Nucleus accumbens (tissue), 56 donors: Measurements from ENCODE around the gene NCAN.
"Not testable (repeated sequence)": the region's sequence is repeated elsewhere in the genome, so short reads cannot be mapped to it uniquely, and the experiment has no call there.

ENCODE experiments used
- DNase-seq, 56 donors: peaks; one replicate each; lab custom pipeline; 2025; lab: John Stamatoyannopoulos, UW

The NCAN gene

DNA sequence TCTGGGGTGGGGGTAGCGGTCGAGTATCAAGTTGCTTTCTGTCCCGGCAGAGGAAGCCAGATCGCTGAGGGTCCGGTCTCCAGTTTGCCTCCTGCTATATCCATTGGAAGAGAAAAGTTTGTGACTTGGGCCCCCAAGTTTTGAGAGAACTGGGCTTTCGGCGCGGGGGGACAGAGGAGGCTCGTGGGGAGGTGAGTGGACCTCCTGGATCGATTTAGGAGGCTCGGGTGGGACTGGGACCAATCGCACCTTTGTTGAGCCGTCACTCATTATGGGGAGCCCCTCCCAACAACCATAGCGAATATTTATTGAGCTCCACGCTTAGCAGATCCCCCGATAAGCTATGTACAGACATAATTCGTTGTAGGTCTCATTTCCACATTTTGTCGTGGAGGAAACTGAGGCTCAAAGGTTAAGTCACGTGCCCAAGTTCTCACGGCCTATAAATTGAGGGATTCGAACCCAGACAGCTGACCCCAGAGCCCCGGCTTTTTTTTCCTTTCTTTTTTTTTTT lies 18.8 kb upstream of the NCAN start:
- no peak for DNase-seq

DNA sequence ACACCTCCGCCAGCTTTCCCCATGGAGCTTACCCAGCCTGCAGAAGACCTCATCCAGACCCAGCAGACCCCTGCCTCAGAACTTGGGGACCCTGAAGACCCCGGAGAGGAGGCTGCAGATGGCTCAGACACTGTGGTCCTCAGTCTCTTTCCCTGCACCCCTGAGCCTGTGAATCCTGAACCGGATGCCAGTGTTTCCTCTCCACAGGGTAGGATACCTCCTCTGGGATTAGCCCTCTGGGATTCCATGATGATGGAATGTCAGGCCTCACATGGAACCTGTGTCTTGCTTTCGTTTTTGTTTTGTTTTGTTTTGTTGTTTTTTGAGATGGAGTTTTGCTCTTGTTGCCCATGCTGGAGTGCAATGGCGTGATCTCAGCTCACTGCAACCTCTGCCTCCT lies 17.8 kb upstream of the NCAN start:
- no peak for DNase-seq

DNA sequence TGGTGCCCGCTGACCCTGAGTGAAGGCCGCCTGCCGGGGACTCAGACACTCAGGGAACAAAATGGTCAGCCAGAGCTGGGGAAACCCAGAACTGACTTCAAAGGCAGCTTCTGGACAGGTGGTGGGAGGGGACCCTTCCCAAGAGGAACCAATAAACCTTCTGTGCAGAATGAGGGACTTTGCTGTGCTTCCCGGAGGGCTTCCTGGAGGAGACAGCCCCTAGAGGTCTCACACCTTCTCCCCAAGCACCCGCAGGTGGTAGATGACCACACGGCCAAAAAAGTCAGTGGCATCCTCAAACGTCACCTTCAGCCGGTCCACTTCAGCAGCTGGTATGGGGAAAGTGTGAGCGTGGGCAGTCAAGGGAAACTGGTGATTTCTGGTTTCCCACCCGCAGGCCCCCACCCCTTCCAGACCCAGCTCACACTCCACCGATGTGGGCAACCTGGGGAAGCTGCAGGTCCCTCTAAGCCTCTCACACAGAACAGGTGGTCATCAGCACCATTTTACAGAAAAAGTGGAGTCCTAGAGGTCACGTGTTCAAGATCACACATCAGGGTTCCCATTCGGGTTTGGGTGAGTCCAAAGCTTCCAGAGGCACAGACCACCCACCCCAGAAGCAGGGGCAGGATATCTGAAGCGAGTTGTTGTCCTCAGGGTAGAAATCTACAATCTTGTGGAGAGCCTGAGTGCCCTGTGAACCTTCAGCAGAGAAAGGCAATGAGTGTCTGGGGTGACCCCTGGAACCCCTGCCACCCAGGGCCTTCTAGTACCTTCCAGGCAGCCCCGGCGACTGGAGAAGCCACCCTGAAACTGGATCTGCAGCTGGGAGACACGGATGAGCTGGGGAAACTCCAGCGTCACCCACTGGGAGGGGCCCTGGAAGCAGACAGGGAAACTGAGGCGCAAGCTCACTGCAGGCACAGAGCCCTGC lies 9.8 kb upstream of the NCAN start:
- no peak for DNase-seq

- DNase-seq = no peak
Measured at GRCh38 chr19:19202707-19203011, 9.1 kb upstream of the NCAN start.

DNA sequence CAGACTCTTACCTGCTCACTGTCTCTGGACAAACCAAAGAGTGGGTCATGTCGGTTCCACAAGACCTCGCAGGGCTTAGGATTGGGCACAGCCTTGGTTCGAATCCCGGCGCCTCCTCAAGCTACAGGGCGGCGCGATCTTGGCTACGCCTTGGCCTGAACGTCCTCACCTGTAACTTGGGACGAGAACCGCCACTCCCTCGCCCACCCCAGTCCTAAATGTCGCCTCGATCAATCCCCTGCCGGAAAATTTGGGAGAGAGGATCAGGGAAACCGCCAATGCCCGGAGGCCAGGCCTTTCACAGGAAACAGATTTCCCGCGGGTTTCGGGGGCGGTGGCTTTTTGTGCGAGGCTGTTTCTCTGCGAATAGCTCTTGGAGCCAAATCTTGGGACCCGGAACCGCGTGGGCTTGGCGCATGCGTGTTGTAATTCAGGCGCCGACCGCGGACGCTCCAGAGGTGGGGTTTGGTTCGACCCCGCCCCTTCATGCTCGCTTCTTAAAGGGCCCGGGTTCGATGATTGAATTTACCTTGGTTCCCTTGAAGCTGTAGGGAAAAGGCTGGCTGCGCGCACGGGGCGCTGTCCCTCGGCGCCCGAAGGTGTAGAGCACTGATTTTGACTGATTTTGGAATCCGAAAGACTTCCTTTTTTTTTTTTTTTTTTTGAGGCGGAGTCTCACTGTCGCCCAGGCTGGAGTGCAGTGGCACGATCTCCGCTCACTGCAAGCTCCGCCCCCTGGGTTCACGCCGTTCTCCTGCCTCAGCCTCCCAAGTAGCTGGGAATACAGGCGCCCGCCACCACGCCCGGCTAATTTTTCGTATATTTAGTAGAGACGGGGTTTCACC lies 8.5 kb upstream of the NCAN start, which contains the start of gene NR2C2AP:
Gene NR2C2AP (minus strand): TSS at position 403 of the 845 bp plus-strand sequence. CDS start 354 bp downstream, at position 49.
- peak in 55 of 56 donors; percentile 41 to 96 (median 84) for DNase-seq

- no peak for DNase-seq
Measured at GRCh38 chr19:19204181-19204580, 7.6 kb upstream of the NCAN start.

DNA sequence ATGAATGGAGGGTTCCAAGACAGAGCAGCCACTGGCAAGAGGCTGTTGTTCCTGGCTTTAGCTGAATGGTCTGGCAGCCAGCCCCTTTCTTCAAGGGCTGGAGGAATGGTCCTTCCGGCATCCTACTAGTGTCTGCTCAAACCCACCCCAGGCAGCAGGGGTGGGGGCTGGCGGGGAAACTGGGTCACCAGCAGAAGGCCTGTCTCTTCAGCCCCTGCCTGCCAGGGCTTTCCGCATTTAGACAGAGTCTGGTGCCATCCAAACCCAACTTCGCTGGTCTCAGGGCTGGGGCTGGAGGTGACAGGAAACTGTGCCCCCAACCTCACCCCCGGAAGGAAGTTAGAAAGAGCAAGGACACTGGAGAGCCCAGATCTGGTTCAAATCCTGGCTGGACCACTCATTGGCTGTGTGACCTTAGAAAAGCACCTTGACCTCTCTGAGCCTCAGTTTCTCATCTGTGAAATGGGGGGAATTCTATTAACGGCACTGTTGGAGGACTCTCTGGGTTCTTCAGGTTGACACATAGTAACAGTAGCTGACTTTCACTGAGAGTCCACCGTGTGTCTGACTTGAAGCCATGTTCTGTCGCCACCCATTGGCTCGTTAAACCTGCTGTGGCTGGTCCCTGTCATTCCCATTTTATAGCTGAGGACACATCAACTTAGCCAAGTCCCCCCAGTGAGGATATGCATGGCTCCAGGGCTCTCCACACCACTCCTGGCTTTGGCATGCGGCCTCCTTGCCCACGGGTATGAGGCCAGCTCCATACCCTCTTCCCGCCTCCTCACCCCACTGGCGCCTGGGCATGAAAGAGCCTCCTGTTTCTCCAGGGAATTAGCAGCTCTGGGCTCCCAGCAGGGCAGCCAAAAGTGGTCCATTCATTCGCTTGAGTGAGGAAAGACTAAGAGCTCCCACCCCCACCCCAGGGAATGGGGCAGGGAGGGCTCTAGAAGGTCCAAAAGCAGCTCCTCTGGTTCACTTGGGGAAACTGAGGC lies 6.0 kb upstream of the NCAN start:
- peak in 51 of 56 donors; percentile 5 to 85 (median 49) for DNase-seq

DNA sequence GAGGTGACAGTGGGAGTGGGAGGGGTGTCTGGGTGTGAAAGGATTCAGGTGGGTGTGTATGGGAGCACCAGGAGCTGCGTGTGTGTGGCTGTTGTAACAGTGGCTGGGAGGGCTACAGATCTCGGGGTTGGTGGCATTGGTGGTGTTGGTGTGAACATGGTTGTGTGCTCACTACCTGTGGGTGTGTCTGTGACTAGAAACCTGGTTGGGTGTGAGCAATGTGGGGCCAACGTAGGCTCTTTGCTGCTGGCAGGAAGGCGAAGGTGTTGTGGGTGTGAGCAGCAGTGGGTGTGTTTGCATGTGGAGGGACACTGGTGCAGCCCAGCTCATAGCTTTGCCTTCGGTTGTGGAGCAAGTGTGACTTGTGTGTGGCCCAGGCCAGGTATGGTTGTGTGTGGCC lies 4.8 kb upstream of the NCAN start:
- DNase-seq = no peak

DNA sequence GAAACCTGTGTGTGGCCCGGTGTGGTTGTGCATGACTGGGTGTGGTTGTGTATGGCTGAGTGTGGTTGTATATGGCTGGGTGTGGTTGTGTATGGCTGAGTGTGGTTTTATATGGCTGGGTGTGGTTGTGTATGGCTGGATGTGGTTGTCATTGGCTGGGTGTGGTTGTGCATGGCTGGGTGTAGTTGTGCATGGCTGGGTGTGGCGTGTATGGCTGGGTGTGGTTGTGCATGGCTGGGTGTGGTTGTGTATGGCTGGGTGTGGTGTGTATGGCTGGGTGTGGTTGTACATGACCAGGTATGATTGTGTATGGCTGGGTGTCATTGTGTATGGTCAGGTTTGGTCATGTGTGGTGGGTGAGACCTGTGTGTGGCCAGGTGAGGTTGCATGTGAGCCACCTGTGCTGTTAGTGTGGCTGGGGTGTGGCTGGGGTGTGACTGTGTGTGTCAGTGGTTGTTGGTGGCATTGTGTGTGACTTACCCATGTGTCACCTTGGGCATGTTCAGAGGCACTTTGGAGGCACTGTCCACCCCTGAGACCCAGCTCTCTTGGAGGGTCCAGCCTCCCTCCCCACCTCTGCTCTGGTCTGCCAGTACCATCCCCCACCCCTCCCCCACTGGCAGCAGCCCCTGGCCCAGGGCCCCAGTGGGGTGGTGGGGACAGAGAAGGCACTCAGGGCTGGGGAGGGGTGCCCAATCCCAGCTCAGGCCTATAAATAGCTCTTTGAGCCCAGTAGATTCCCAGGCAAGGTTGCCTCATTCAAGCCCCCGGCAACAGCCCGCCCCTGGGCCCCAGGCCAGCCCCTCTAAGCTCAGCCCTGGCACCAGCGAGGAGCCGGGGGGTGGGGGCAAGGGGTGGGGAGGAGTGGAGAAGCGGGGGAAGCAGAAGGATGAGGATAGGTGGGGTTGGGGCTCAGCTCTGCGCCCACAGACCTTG lies 3.9 kb upstream of the NCAN start:
- peak in 48 of 56 donors; percentile 9 to 83 (median 48) for DNase-seq

- no peak for DNase-seq
Measured at GRCh38 chr19:19209372-19209771, 2.4 kb upstream of the NCAN start.

- peak in 1 of 56 donors; percentile 19 for DNase-seq
Measured at GRCh38 chr19:19212916-19213315, 1.2 kb downstream of the NCAN start.

DNA sequence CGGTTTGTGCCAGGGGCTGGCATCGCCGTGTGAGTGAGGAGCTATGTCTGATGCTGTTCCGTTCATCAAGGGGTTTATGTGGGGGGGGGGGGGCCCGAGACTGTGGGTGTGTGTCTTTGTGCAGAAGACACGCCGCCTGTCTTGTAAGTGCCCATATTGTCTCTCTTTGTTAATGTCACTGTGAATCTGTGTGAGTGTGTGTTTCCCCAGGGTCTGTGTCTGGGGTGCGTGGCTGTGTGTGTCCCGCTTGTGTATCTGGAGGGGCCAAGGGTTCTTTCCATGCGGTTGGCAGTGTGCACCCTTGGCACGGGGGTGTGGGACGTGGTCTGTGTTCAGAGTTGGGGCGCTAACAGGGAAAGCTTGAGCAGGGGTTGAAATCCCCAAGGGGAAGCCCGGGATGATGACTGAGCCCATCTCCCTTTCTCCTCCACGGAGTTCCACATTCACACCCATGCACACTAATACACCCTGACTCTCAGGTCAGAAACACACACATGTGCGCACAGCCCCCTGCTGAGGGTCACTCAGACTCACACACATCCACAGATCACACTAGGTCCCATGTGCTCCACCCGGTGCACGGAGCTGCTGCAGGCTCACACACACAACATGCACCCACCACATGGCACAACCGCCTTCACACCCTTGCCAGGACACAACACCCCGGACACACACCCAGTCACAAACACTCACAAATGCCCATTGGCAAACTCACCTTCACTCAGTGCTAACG lies 1.8 kb downstream of the NCAN start:
- peak in 12 of 56 donors; percentile 11 to 59 (median 42) for DNase-seq

GRCh38 chr19:19214159-19214490 lies 2.4 kb downstream of the NCAN start:
- DNase-seq = peak in 24 of 56 donors; percentile 7 to 67 (median 36)

DNA sequence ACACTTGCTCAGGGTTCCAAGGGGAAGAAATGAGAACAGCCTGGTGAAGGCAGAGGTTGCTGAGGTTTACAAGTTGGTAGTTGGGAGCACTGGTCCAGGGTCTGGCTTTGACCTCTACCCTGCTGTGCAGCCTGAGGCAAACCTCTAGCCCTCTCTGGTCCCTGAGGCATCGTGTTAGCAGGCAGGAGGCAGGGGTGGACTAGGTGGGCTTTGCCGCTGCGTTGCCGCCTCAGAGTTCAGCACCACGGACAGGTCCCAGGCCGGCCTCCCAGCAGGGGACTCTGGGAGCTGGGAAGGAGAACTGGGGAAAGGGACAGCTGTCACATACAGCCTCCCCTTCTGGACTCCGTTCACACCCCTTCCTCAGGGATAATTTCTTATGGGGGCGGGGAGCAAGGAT lies 3.1 kb downstream of the NCAN start:
- DNase-seq = peak in 2 of 56 donors; percentile 16 to 18

DNA sequence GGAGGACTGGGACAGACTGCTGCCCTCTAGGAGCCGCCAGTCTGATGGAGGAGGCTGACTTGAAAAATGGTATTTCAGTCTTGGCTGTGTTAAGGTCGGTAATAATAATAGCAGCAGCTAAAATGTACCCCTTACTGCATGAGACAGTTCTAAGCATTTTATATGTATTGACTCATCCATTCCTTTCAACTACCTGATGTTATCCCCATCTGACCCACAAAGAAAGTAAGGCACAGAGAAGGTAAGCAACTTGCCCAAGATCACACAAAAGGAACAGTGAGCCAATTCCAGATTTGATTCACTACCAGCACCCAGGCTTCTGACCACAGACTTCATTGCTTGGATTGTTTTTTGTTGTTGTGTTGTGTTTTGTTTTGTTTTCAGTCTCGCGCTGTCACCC lies 4.0 kb downstream of the NCAN start:
- no peak for DNase-seq

GRCh38 chr19:19217099-19217498 lies 5.3 kb downstream of the NCAN start:
- peak in 4 of 56 donors; percentile 6 to 34 (median 28) for DNase-seq

DNA sequence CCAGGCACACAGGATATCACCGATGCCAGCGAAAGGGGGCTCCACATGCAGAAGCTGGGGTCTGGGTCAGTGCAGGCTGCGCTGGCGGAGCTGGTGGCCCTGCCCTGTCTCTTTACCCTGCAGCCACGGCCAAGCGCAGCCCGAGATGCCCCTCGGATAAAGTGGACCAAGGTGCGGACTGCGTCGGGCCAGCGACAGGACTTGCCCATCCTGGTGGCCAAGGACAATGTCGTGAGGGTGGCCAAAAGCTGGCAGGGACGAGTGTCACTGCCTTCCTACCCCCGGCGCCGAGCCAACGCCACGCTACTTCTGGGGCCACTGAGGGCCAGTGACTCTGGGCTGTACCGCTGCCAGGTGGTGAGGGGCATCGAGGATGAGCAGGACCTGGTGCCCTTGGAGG lies 7.2 kb downstream of the NCAN start:
- no peak for DNase-seq

- not testable (repeated sequence) for DNase-seq
Measured at GRCh38 chr19:19221000-19221399, 9.2 kb downstream of the NCAN start.
